ENCODE measurements around the gene ATP5F1D. TPM values are rescaled to one million over a fixed set of nuclear protein-coding genes. Genes with fewer than 3 reads are reported as not detected.
A peak's percentile ranks its signal among the peaks of the same experiment; 100 is the strongest.

Gene ATP5F1D
- total RNA-seq, 1 donor from 2014 or later, result 140 TPM

GRCh38 chr19:1252821-1253513 is 11.4 kb downstream of the ATP5F1D start:
- Mint-ChIP-seq H3K4me3 (peak overlapping the region; percentile 68), H3K36me3 (ENCODE audit: low read depth) (peaks cover 16% of the 10 kb centered on the region), H3K27ac (ENCODE audit: unreplicated experiment) (no peak overlapping the region), H3K27me3 (ENCODE audit: low read depth) (peaks cover 12% of the 10 kb centered on the region), H3K4me1 (peaks cover 8% of the 10 kb centered on the region), H3K9me3 (no peaks in the 10 kb centered on the region)
- no peak for DNase-seq (ENCODE audit: low read depth, low spot score)
- TF ChIP-seq, protein P1, sequence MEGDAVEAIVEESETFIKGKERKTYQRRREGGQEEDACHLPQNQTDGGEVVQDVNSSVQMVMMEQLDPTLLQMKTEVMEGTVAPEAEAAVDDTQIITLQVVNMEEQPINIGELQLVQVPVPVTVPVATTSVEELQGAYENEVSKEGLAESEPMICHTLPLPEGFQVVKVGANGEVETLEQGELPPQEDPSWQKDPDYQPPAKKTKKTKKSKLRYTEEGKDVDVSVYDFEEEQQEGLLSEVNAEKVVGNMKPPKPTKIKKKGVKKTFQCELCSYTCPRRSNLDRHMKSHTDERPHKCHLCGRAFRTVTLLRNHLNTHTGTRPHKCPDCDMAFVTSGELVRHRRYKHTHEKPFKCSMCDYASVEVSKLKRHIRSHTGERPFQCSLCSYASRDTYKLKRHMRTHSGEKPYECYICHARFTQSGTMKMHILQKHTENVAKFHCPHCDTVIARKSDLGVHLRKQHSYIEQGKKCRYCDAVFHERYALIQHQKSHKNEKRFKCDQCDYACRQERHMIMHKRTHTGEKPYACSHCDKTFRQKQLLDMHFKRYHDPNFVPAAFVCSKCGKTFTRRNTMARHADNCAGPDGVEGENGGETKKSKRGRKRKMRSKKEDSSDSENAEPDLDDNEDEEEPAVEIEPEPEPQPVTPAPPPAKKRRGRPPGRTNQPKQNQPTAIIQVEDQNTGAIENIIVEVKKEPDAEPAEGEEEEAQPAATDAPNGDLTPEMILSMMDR (conservative IDR thresholded peaks at IDR 0.05), result no peak

DNA sequence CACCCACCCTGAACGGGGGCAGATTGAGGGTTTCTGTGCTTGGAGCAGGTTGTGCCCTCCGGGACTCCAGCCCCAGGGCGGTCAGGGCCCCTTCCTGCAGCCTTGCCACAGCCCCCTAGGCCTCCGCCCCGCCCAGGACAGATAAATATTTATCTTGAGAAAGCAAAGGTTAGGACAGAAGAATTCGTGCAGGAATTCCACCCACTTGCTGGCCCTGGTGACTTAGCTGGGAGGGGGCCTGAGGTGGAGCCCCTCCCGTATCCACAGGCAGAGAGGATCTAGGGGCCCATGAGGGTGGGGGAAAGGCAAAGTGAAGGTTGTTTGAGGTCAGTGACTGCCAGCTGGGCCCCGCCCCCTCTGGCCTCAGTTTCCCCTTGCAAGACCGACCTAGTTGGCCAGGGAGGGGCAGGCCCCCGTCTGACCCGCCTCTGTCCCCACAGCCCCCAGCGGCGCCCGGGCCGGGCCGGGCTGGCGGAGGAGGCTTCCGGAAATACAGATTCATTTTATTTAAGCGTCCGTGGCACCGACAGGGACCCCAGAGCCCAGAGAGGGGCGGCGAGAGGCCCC is 12.0 kb downstream of the ATP5F1D start:
- Mint-ChIP-seq H3K4me3 (peak overlapping the region; percentile 68), H3K27ac (ENCODE audit: unreplicated experiment) (no peak overlapping the region), H3K36me3 (ENCODE audit: low read depth) (peaks cover 16% of the 10 kb centered on the region)

GRCh38 chr19:1254081-1254527 is 12.6 kb downstream of the ATP5F1D start:
- H3K4me1 Mint-ChIP-seq, result peaks cover 20% of the 10 kb centered on the region
- H3K27me3 Mint-ChIP-seq (ENCODE audit: low read depth), result peaks cover 16% of the 10 kb centered on the region
- TF ChIP-seq, protein P1 (conservative IDR thresholded peaks at IDR 0.05), result no peak
- H3K27ac Mint-ChIP-seq (ENCODE audit: unreplicated experiment), result no peak overlapping the region
- H3K4me3 Mint-ChIP-seq, result peak overlapping the region; percentile 80
- H3K9me3 Mint-ChIP-seq, result no peaks in the 10 kb centered on the region
- peaks cover 16% of the 10 kb centered on the region for H3K36me3 Mint-ChIP-seq (ENCODE audit: low read depth)
- DNase-seq (ENCODE audit: low read depth, low spot score), result no peak

More for the DNA sequence above, 12.0 kb downstream of the ATP5F1D start:
- Mint-ChIP-seq H3K4me1 (peaks cover 15% of the 10 kb centered on the region), H3K27me3 (ENCODE audit: low read depth) (peaks cover 12% of the 10 kb centered on the region), H3K9me3 (no peaks in the 10 kb centered on the region)
- no peak for DNase-seq (ENCODE audit: low read depth, low spot score)
- TF ChIP-seq, protein P1 (conservative IDR thresholded peaks at IDR 0.05), result no peak

DNA sequence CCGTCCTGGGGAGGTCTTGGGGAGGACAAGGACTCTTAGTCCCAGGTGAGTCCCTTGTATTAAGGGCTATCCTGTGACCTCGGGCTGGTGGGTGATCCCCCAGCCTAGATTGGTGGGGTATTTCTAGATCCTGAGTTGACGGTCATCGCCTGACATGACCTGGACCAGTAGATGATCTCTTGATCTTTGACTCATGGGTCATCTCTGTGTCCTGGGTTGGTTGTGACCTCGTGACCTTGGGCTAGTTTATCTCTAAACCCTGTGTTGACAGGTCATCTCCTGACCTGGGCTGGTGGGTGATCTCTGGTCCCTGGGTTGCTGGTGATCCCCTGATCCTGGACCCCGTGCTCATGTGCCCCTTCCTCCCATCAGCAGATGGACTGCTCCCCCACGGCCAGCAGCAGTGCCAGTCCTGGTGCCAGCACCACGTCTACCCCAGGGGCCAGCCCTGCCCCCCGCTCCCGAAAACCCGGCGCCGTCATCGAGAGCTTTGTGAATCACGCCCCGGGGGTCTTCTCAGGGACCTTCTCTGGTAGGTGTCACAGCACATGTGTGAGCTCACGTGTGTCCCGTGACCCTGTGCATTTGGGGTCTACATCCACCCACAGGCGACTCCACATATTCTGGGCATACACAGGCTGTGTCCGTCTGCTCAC is 13.1 kb downstream of the ATP5F1D start:
- Mint-ChIP-seq H3K4me3 (peak overlapping the region; percentile 80), H3K36me3 (ENCODE audit: low read depth) (peaks cover 15% of the 10 kb centered on the region), H3K27me3 (ENCODE audit: low read depth) (peaks cover 19% of the 10 kb centered on the region), H3K9me3 (no peaks in the 10 kb centered on the region), H3K4me1 (peaks cover 25% of the 10 kb centered on the region), H3K27ac (ENCODE audit: unreplicated experiment) (no peak overlapping the region)
- DNase-seq (ENCODE audit: low read depth, low spot score), result no peak
- TF ChIP-seq, protein P1 (conservative IDR thresholded peaks at IDR 0.05), result no peak

DNA sequence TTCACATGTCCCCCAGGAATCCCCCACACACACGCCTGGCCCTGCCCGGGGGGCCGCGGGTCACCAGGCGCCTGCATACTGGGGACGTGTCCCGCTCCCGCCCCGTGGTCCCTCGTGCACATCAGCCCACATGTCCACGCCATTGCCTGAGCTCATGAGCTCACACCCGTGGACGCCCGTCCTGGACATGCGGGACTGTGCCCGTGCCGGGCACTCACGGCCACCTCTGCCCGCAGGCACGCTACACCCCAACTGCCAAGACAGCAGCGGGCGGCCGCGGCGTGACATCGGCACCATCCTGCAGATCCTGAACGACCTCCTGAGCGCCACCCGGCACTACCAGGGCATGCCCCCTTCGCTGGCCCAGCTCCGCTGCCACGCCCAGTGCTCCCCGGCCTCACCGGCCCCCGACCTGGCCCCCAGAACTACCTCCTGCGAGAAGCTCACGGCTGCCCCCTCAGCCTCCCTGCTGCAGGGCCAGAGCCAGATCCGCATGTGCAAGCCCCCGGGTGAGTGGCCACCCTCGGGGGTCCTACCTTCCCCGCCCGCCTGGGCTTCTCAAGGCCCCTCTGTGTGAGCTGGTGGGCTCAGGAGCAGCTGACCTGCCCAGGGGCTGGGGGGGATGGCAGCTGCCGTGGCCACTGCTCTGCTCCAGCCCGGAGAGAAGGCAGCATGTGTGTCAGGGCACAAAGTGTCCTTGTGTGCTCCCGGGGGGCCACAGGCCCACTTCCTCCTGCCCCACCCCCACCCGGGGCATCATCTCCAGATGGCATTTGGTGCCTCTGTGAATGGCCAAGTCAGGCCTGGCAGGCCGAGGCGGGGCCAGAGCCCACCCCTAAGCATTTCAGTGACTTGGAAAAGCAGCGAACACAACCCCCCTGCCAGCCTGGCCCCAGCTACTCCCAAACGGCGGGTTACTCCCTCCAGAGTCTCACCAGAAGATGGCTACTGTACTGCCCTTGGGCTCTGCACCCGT is 13.9 kb downstream of the ATP5F1D start:
- H3K36me3 Mint-ChIP-seq (ENCODE audit: low read depth), result peaks cover 14% of the 10 kb centered on the region
- H3K27ac Mint-ChIP-seq (ENCODE audit: unreplicated experiment), result no peak overlapping the region
- peaks cover 22% of the 10 kb centered on the region for H3K27me3 Mint-ChIP-seq (ENCODE audit: low read depth)
- H3K4me1 Mint-ChIP-seq, result peaks cover 29% of the 10 kb centered on the region
- DNase-seq (ENCODE audit: low read depth, low spot score), result no peak
- H3K4me3 Mint-ChIP-seq, result peak overlapping the region; percentile 80
- TF ChIP-seq, protein P1 (conservative IDR thresholded peaks at IDR 0.05), result no peak
- H3K9me3 Mint-ChIP-seq, result no peaks in the 10 kb centered on the region

Measured in neural crest cell (in vitro differentiated cells).